ENCODE results near the gene WDFY2. TPM values are rescaled to one million over a fixed set of nuclear protein-coding genes. Genes with fewer than 3 reads are reported as not detected.

The WDFY2 gene
- total and polyA plus RNA-seq, 2 of the 8 experiments (the other 6 are each of a cell fraction or from before 2014, with no cell fraction given), result 13.9 to 29.0 TPM

DNA sequence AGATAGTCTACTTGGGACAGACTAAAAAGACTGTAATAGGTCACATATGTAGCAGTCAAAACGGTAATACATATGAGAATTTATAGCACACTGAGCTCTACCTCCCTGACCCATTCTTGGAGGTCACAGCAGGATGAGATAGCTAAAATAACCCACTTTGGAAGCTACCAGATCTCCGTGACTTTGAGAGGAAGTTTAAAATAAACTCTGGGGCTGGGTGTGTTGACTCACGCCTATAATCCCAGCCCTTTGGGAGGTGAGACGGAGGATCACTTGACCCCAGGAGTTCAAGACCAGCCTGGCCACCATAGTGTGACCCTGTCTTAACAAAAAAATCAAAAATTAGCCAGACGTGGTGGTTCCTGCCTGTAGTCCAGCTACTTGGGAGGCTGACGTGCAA lies 174.4 kb downstream of the WDFY2 start:
- peaks cover 6 to 56% (median 23%) of the 10 kb centered on the region in 4 experiments; a peak in 6 of 8 replicates for H3K36me3 ChIP-seq (ENCODE audit: control insufficient read depth in 2 of 4, insufficient read depth in 4 of 4, low read length in 3 of 4)
- H3K56ac ChIP-seq (replicated peaks; ENCODE audit: insufficient read length, low read depth, low read length), result no peak overlapping the region
- no peak overlapping the region for H2BK20ac ChIP-seq (ENCODE audit: low read length)
- no peak overlapping the region for H4K91ac ChIP-seq (replicated peaks; ENCODE audit: insufficient read length, low read length)
- no peak overlapping the region for H2BK120ac ChIP-seq (replicated peaks; ENCODE audit: low read depth, low read length)
- ChIA-PET CTCF (ENCODE audit: partially characterized antibody) (interaction anchor here (1.1 to 4.9 kb wide), 6 partner anchors 9 to 95 kb away, joined by 3 to 38 read pairs (median 4); no protein-coding TSS in a partner anchor), POLR2A (ENCODE audit: partially characterized antibody) (no interaction called here)
- H2BK5ac ChIP-seq (ENCODE audit: low read depth, low read length), result no peak overlapping the region
- no peak overlapping the region for H2BK15ac ChIP-seq (ENCODE audit: low read length)
- H3K23me2 ChIP-seq (ENCODE audit: low read depth, low read length), result no peaks in the 10 kb centered on the region
- H3K79me1 ChIP-seq (ENCODE audit: low read depth, low read length), result no peaks in the 10 kb centered on the region; the same call in 1 of the 2 replicates
- H3K4me3 ChIP-seq (ENCODE audit: extremely low read depth in 1 of 4, insufficient read depth in 2 of 4, low read depth in 3 of 4, low read length in 4 of 4), result no peak overlapping the region
- H4K5ac ChIP-seq (ENCODE audit: insufficient read length, low read depth, low read length), result no peak overlapping the region
- peak in 1 of 2 experiments; percentile 13 for DNase-seq (ENCODE audit: low read depth in 1 of 2, low spot score in 2 of 2)
- no peaks in the 10 kb centered on the region for H3K27me3 ChIP-seq (replicated peaks in 1 of 4; ENCODE audit: control insufficient read depth in 3 of 4, extremely low read depth in 1 of 4, insufficient read depth in 3 of 4, low read length in 3 of 4)
- H3K18ac ChIP-seq (ENCODE audit: extremely low read depth, low read length), result no peak overlapping the region
- H3K4me1 ChIP-seq (replicated peaks in 1 of 4; ENCODE audit: control insufficient read depth in 3 of 4, insufficient read depth in 4 of 4, low read length in 3 of 4), result no peaks in the 10 kb centered on the region; a peak in 1 of 7 replicates
- no peak overlapping the region for H3K23ac ChIP-seq (ENCODE audit: insufficient read length)
- H3K27ac ChIP-seq (ENCODE audit: low read depth, low read length), result no peak overlapping the region
- H4K8ac ChIP-seq (ENCODE audit: extremely low read depth, insufficient read depth, low read length), result no peak overlapping the region
- no peak overlapping the region for H2BK12ac ChIP-seq (ENCODE audit: low read depth, low read length)
- H3K4ac ChIP-seq (replicated peaks; ENCODE audit: insufficient read length, low read depth, low read length), result no peak overlapping the region
- no peak overlapping the region for H3K4me2 ChIP-seq (ENCODE audit: insufficient read depth in 1 of 2, low read depth in 2 of 2, low read length in 2 of 2)
- no peak overlapping the region for H3K14ac ChIP-seq (ENCODE audit: insufficient read length)
- WGBS, 2 experiments (ENCODE audit: extremely low coverage in 1 of 2, insufficient coverage in 1 of 2, insufficient read length in 1 of 2, insufficient replicate concordance in 2 of 2, low coverage in 1 of 2, low lambda C conversion rate in 2 of 2, missing lambda C conversion rate in 1 of 2), result 78% methylated on average over 6 of the region's 6 CpGs; no CpG with 5 or more reads in 1 of the 2 experiments
- H2AK5ac ChIP-seq (ENCODE audit: low read depth, low read length), result no peak overlapping the region
- H3K79me2 ChIP-seq (ENCODE audit: control insufficient read depth in 1 of 2, insufficient read depth in 2 of 2, low read length in 2 of 2), result no peaks in the 10 kb centered on the region
- H3K9ac ChIP-seq (replicated peaks in 1 of 4; ENCODE audit: extremely low read depth in 1 of 4, low read depth in 3 of 4, low read length in 3 of 4), result no peak overlapping the region
- H3K9me3 ChIP-seq (ENCODE audit: insufficient read depth in 2 of 2, low read depth in 1 of 2, low read length in 1 of 2), result no peaks in the 10 kb centered on the region
- no peaks in the 10 kb centered on the region for H4K20me1 ChIP-seq (replicated peaks in 1 of 2; ENCODE audit: control insufficient read depth in 1 of 2, insufficient read depth in 2 of 2, low read length in 2 of 2)
- no peak overlapping the region for H2AFZ ChIP-seq (ENCODE audit: low read length)
- FAIRE-seq, result no peak
- TF ChIP-seq CREB1 (IDR thresholded peaks at IDR 0.05) (no peak), TAF1 (IDR thresholded peaks at IDR 0.05; ENCODE audit: low read depth, low read length) (no peak), CHD1 (IDR thresholded peaks at IDR 0.05; ENCODE audit: low read depth, low read length) (no peak)

Data from H1 (cell line).